GM12878 (cell line): ENCODE data around the gene STX19. TPM values are rescaled to one million over a fixed set of nuclear protein-coding genes. Genes with fewer than 3 reads are reported as not detected.

Experiments
- EGR1 ChIP-seq, 2 experiments: IDR thresholded peaks; 1 replicate in 1 of 2; 2 replicates in 1 of 2; pipeline ENCODE4 v1.6.1; 2011 to 2012; ENCODE audit warnings: low read depth in 2 of 2, low read length in 2 of 2, borderline replicate concordance in 1 of 2, mild to moderate bottlenecking in 1 of 2, moderate library complexity in 1 of 2
- GABPA ChIP-seq: IDR thresholded peaks from 2 replicates; pipeline ENCODE4 v1.6.1; 2014; ENCODE audit warnings: antibody characterized with exemption, low read depth, mild to moderate bottlenecking, inconsistent platforms
- MYB ChIP-seq: fragments of 150-350 bp; IDR thresholded peaks from 2 replicates; pipeline ENCODE4 v1.6.1; 2014; ENCODE audit warnings: mild to moderate bottlenecking, low read depth, low read length, borderline replicate concordance
- STAT1 ChIP-seq: fragments of 450-650 bp; conservative IDR thresholded peaks from 2 replicates; pipeline ENCODE4 v1.6.1; 2014; ENCODE audit warnings: antibody characterized with exemption, mild to moderate bottlenecking
- STAT3 ChIP-seq: IDR thresholded peaks from 2 replicates; pipeline ENCODE4 v1.6.1; 2011; ENCODE audit warnings: low read depth, low read length, improper control_type of control experiment
- polyA plus RNA-seq, 11 experiments: library from polyadenylated mRNA; depleted of rRNA in 4 of 11; unstranded in 6 of 11; stranded (reverse) in 5 of 11; fragments of >200 nt; fragmentation: Nextera tagmentation in 4 of 11; fragmentation: Illumina TruSeq in 1 of 11; extraction: Ambion mirVana in 4 of 11; extraction: Trizol in 1 of 11; gene quantifications; 1 replicate in 1 of 11; 2 replicates in 10 of 11; pipeline versions ENCODE4 v1.2.1 to v1.2.3, GENCODE V29; 2011 to 2016; ENCODE audit warnings: inconsistent platforms in 2 of 11, missing spikeins in 2 of 11, low read depth in 1 of 11
- total RNA-seq, 4 experiments: library from RNA; depleted of rRNA in 3 of 4; stranded (reverse); fragments of >200 nt in 3 of 4; fragmentation: Illumina TruSeq in 1 of 4; extraction: Trizol in 1 of 4; gene quantifications; 2 replicates each; pipeline versions ENCODE4 v1.2.1 to v1.2.3, GENCODE V29; 2013 to 2021
- TF ChIP-seq, protein P1 (sequence below): fragments of 450-650 bp; formaldehyde crosslinking; IDR thresholded peaks from 2 replicates; pipeline ENCODE4 v1.5.0; 2022; ENCODE audit warnings: mild to moderate bottlenecking, missing genetic modification characterization
- TF ChIP-seq, protein P2 (sequence below): fragments of 450-650 bp; IDR thresholded peaks from 2 replicates; pipeline ENCODE4 v1.6.1; 2017; ENCODE audit warnings: mild to moderate bottlenecking, moderate library complexity

The STX19 gene
- total and polyA plus RNA-seq, 10 of the 15 experiments (the other 5 are each of a cell fraction or from before 2014, with no cell fraction given): 0.10 to 0.14 (median 0.11) TPM; not detected in 7

DNA sequence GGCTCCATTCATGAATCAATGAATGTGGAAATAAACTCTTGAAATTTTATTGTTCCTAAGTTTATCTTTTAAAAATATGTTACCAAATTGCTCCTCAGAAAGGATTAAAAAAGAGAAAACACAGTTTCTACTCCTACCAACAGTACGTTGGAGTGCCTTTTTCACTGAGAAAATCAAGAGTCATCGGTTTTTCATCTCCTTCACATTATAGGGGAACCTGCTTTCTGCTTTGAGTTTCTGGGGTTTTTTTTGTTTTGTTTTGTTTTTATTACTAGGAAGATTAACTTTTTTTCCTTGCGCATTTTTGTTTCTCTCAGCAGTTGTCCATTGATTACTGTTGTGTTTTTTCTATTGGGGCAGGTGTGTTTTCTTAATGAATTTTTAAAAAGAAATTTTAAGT lies 45.0 kb downstream of the STX19 start (continued):
- TF ChIP-seq, protein P1, sequence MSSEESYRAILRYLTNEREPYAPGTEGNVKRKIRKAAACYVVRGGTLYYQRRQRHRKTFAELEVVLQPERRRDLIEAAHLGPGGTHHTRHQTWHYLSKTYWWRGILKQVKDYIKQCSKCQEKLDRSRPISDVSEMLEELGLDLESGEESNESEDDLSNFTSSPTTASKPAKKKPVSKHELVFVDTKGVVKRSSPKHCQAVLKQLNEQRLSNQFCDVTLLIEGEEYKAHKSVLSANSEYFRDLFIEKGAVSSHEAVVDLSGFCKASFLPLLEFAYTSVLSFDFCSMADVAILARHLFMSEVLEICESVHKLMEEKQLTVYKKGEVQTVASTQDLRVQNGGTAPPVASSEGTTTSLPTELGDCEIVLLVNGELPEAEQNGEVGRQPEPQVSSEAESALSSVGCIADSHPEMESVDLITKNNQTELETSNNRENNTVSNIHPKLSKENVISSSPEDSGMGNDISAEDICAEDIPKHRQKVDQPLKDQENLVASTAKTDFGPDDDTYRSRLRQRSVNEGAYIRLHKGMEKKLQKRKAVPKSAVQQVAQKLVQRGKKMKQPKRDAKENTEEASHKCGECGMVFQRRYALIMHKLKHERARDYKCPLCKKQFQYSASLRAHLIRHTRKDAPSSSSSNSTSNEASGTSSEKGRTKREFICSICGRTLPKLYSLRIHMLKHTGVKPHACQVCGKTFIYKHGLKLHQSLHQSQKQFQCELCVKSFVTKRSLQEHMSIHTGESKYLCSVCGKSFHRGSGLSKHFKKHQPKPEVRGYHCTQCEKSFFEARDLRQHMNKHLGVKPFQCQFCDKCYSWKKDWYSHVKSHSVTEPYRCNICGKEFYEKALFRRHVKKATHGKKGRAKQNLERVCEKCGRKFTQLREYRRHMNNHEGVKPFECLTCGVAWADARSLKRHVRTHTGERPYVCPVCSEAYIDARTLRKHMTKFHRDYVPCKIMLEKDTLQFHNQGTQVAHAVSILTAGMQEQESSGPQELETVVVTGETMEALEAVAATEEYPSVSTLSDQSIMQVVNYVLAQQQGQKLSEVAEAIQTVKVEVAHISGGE (CRISPR knock-in tag): no peak
- no peak for TF ChIP-seq EGR1 (IDR thresholded peaks at IDR 0.05; ENCODE audit: borderline replicate concordance in 1 of 2, low read depth in 2 of 2, low read length in 2 of 2)
- TF ChIP-seq GABPA: no peak
- no peak for TF ChIP-seq MYB
- no peak for TF ChIP-seq STAT3
- TF ChIP-seq, protein P2, sequence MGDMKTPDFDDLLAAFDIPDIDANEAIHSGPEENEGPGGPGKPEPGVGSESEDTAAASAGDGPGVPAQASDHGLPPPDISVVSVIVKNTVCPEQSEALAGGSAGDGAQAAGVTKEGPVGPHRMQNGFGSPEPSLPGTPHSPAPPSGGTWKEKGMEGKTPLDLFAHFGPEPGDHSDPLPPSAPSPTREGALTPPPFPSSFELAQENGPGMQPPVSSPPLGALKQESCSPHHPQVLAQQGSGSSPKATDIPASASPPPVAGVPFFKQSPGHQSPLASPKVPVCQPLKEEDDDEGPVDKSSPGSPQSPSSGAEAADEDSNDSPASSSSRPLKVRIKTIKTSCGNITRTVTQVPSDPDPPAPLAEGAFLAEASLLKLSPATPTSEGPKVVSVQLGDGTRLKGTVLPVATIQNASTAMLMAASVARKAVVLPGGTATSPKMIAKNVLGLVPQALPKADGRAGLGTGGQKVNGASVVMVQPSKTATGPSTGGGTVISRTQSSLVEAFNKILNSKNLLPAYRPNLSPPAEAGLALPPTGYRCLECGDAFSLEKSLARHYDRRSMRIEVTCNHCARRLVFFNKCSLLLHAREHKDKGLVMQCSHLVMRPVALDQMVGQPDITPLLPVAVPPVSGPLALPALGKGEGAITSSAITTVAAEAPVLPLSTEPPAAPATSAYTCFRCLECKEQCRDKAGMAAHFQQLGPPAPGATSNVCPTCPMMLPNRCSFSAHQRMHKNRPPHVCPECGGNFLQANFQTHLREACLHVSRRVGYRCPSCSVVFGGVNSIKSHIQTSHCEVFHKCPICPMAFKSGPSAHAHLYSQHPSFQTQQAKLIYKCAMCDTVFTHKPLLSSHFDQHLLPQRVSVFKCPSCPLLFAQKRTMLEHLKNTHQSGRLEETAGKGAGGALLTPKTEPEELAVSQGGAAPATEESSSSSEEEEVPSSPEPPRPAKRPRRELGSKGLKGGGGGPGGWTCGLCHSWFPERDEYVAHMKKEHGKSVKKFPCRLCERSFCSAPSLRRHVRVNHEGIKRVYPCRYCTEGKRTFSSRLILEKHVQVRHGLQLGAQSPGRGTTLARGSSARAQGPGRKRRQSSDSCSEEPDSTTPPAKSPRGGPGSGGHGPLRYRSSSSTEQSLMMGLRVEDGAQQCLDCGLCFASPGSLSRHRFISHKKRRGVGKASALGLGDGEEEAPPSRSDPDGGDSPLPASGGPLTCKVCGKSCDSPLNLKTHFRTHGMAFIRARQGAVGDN: no peak
- TF ChIP-seq STAT1: no peak
